ENCODE measurements around the gene CHFR.

DNA sequence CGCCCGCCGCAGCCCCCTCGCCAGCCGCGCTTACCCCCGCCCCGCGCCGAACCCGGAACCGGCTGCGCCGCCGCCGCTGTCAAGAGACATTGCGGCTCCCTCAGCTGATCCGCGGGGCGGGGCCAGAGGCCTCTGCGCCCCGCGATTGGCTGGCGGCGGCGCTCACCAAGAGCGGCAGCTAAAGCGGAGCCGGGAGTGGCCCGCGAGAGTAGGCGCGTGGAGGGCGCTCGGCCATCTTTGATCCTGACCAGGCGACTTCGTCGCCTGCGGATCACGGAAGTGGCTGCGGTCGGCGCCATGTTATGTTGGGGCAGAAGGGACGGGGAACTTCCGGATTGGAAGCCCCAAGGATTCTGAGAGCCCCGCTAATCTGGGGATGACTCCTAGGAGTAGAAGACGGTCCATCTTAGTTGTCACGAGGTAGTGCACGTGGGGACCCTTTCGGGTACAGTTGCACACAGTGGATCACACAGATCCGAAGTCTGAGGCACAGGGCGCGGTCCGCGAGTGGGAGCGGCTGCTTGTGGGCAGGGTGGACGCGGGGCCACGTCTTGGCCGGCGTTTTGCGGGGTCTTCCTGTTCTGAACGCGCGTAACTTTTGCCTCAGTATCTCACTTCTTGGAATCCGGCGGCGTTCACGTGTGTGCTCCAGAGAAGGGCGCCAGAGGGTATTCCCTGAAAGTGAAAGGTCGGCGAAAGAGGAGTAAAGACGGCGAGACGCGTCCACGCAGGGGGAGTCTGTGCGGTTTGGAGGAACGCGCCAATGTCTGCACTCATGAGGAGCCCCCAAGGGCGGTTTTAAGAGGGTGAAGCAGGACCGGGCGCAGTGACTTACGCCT lies at the start of gene CHFR:
- no peak for TF ChIP-seq POLR2A (IDR thresholded peaks at IDR 0.05)
- TF ChIP-seq, protein P1, sequence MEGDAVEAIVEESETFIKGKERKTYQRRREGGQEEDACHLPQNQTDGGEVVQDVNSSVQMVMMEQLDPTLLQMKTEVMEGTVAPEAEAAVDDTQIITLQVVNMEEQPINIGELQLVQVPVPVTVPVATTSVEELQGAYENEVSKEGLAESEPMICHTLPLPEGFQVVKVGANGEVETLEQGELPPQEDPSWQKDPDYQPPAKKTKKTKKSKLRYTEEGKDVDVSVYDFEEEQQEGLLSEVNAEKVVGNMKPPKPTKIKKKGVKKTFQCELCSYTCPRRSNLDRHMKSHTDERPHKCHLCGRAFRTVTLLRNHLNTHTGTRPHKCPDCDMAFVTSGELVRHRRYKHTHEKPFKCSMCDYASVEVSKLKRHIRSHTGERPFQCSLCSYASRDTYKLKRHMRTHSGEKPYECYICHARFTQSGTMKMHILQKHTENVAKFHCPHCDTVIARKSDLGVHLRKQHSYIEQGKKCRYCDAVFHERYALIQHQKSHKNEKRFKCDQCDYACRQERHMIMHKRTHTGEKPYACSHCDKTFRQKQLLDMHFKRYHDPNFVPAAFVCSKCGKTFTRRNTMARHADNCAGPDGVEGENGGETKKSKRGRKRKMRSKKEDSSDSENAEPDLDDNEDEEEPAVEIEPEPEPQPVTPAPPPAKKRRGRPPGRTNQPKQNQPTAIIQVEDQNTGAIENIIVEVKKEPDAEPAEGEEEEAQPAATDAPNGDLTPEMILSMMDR (IDR thresholded peaks at IDR 0.05) = no peak

Measured in uterus (tissue), 2 donors.